GM21381 (cell line): ENCODE data around the gene UBE2D2.
"Not testable (repeated sequence)": the region's sequence is repeated elsewhere in the genome, so short reads cannot be mapped to it uniquely, and the experiment has no call there.

ENCODE experiments used
- ATAC-seq: cut with Tn5 transposase; IDR thresholded peaks from one replicate; pipeline ENCODE4 v1.9.1; 2021; ENCODE audit warnings: mild to moderate bottlenecking, moderate library complexity; ENCODE audit not compliant: unreplicated experiment

Gene UBE2D2

DNA sequence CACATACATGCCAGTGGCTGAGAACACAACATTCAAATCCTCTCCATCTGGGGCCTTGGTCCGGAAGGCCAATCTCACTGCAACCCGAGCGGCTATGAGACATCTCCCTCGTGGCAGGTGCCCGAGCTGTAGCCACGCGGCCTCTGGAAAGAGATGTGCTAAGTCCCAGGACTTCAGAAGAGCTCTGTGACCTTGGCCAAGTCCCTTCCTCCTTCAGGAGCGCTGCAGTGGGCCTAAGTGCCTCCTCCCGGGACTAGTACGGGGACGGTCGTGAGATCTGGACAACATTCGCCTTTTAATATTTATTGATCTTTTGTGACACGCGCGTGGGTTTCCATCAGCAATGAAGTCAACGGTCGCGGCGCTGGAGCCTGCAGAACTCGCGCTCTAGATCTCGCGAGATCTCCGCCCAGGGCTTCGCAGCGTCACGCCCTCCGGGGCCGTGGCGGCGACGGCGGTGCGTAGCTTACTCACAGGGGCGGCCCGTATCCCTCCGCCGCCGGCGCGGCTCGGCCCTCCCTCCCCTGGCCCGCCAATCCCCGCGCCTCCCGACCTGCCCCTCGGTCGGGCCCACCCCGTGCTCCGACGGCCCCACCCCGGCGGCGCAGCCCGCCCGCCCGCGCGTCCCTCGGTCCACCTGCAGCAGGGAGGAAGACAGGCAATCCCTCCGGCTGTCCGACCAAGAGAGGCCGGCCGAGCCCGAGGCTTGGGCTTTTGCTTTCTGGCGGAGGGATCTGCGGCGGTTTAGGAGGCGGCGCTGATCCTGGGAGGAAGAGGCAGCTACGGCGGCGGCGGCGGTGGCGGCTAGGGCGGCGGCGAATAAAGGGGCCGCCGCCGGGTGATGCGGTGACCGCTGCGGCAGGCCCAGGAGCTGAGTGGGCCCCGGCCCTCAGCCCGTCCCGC lies at the start of gene UBE2D2:
Gene UBE2D2, plus strand, starts transcription at position 588 of the 903 bp plus-strand sequence. CDS start 453 bp downstream, outside the sequence.
- ATAC-seq = peak; percentile 84

DNA sequence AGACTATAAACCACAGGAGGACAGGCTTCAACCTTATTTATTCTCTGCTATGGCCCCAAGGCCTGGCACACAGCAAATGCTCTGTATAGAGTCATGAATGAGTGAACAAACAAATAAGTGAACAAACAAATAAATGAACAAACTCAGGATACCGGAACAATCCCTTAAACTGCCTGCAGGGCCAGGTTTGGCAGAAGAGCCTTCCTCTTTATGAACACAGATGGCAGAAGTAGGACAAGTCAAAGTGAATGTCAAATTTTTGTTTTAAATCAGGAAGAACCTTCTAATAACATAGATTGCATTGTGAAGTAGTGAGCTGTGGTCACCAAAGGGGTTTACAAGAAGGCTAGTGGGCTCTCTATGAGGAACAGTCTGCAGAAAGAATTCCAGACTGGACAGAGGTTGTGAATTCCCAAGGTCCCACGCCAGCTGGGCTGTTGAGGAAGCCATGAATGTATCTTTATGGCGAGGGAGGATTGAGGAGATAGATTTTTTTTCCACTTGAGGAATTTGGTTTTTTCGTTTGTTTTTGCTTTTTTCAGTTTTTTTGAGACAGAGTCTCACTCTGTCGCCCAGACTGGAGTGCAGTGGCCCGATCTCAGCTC lies 48.3 kb upstream of the UBE2D2 start:
- no peak for ATAC-seq

DNA sequence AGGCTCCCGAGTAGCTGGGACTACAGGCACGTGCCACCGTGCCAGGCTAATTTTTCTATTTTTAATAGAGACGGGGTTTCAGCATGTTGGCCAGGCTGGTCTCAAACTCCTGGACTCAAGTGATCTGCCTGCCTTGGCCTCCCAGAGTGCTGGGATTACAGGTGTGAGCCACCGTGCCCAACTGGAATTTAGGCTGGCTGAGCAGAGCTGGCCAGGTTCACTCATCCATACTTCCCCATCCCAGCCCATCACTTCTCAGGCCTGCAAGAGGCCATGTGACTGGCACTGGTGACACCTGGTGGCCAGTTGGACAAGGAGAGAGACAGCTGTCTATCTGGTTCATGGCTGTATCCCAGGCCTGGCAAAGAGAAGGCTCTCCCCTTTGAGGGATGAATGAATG lies 47.7 kb upstream of the UBE2D2 start:
- ATAC-seq = peak; percentile 48

DNA sequence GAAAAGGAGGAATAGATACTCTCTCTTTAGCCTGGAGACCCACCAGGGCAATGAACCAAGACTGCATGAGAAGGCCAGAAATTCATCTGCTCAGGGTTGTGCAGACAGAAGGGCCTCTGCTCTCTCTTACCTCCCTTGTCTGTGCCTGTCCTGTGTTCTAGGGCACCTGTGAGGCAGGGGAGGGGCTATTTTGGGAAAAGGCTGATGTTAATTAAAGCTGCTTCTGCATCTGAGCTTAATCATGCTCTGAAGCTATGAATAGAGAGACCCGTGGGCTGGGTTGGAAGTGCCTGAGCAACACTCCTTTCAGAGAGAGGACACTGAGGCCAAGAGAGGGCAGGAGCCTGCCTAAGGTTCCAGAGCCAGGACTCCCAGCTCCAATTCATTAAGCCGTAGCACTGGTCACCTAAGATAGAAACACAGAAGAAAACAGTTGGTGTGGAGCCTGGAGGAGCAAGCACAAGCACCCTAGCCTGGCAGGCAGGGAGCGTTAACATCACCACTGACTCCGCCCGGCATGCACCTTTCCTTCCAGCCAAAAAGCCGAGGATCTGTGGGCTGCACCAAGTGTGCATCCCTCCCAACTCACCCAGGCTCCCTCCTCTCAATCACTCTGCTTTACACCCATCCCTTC lies 47.2 kb upstream of the UBE2D2 start:
- ATAC-seq = peak; percentile 14

DNA sequence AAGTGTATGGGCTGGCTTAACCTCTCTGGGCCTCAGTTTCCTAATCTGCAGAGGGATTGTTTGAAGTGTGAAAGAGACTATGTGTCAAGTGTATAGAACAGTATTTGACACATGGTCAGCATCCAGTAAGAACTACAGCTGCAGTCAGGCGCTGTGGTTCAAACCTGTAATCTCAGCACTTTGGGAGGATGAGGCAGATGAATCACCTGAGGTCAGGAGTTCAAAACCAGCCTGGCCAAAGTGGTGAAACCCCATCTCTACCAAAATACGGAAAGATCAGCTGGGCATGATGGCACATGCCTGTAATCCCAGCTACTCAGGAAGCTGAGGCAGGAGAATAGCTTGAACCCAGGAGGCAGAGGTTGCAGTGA lies 46.7 kb upstream of the UBE2D2 start:
- ATAC-seq = no peak

DNA sequence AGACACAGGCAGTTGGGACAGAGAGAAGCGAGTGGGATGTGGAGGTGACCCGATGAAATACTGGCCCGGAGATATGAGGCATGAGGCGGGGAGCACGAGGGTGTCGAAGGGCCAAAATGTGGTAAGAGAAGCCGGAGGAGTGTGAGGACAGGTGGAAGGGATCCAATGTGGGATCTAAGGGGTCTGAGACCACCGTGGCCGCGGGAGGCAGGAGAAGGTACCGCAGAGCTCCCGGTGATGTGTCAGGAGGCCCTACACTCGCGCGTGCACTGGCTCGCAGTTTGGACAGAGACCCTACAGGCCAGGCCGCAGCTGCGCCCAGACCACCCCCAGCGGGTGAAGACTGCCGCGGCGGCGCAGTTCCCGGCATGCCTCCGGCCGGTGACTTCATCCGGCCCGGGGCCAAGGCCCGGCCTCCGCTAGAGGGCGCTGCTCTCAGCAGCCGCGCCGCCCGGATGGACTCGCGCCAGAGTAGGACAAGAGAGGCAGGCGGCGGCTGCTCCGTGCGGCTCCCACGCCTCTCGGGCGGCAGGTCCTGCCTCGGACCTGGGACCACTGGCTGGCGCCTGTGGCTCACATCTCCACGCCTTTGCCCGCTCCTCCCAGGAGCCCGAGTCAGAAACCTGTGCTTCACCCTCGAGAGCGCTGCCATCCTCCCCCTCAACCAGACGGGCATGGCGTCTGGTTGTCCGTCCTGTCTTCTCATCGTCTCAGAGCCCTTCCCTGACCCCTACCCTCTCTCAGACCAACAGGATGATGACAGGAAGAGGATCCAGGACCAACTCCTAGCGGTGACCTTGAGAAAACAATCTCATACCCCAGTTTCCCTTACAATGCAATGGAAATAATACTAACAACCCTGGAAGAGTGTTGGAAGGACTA lies 43.2 kb upstream of the UBE2D2 start:
- ATAC-seq = peak; percentile 84

DNA sequence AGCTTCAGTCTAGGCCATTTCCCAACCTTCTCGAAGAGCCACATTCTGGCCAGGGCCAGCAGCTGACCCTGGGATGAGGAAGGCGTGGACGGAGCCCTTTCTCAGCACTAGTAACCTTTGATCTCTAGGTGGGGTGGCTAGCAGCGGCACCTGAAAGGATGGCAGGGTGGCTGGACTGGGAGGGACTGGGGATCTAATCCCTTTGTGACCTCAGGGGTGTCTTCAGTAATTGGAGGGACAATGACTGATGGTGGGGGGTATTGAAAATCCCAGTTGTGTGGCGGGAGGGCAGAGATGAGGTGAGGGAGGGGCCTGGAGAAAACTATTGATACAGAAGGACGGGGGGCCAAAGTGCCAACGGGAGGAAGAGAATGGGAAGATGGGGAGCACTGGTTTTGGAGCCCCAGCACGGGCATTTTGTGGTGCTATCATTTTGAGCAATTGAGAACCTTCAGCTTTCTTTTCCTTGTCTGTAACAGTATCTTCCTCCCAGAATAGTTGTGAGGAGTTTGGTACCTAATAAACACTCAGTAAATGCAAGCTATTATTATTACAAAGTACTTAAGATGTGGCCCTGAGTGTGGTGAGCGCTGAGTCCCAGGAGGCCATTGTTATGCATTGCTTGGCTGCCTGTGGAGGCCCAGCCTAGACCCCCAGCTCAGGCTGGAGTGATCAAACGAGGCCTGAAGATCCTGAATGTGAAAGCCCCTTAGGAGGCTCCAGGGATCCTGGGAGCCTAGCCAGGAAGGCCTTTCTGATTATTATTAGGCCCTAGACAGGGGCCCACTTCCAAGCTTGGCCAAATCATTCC lies 37.3 kb upstream of the UBE2D2 start:
- ATAC-seq = no peak

DNA sequence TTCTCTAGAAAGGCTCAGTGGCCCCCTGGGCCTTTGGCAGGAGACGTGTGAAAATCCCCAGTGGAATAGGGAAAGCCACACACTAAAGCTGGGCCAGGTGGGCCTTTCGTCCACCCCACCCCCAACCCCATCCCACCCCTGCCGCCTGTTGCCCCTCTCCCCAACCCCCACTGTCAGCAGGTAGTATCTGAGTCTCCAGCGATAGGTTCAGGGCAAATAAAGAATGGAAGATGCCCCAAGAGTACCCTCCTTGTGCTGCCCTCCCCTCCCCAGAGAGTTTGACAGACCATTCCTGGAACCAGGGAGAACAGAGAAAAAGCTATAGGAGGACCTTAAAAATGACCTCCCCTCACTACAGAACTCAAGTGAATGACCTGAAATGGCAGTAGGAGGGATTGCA lies 36.7 kb upstream of the UBE2D2 start:
- no peak for ATAC-seq

DNA sequence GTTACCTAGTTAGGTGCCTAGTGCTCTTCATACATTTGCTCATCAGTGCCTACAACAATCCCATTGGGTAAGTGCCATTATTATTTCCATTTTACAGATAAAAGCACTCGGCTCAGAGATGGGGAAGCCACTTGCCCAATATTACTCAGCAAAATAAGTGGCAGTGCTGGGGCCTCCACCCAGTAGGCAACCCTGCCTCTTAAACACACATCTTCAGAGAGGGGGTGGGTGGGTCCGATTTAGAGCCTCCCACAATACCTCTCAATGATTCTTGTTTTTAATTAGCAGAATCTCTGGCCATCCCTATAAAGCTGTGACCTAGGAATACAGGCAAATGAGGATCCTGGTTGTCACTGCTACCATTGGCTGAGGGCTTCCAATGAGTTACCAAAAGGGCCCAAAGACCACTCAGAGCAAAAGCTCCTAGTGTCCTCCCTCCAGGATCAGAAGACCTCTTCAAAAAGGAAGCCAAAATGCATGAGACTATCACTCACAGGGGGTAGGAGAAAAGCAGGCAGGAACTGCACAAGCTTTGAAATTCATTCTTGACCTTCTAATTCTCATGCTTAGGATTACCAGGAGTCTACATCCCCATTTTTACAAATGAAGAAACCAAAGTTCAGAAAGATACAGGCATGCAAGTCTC lies 36.1 kb upstream of the UBE2D2 start:
- no peak for ATAC-seq

DNA sequence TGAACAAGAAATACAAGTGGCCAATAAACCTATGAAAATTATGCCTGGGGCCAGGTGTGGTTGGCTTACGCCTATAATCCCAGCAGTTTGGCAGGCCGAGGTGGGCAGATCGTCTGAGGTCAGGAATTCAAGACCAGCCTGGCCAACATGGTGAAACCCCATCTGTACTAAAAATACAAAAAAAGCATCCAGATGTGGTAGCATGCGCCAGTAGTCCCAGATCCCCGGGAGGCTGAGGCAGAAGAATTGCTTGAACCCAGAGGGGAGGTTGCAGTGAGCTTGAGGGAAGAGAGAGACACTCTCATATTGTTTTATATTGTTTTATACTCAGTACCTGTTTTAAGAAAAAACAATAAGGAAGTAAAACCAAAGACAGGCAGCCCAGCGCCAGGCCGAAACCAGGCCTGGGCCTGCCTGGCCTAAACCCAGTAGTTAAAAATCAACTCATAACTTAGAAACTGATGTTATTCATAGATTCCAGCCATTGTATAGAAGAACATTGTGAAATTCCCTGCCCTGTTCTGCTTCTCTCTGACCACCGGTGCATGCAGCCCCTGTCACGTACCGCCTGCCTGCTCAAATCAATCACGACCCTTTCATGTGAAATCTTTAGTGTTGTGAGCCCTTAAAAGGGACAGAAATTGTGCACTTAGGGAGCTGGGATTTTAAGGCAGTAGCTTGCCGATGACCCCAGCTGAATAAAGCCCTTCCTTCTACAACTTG lies 35.4 kb upstream of the UBE2D2 start:
- ATAC-seq = not testable (repeated sequence)

DNA sequence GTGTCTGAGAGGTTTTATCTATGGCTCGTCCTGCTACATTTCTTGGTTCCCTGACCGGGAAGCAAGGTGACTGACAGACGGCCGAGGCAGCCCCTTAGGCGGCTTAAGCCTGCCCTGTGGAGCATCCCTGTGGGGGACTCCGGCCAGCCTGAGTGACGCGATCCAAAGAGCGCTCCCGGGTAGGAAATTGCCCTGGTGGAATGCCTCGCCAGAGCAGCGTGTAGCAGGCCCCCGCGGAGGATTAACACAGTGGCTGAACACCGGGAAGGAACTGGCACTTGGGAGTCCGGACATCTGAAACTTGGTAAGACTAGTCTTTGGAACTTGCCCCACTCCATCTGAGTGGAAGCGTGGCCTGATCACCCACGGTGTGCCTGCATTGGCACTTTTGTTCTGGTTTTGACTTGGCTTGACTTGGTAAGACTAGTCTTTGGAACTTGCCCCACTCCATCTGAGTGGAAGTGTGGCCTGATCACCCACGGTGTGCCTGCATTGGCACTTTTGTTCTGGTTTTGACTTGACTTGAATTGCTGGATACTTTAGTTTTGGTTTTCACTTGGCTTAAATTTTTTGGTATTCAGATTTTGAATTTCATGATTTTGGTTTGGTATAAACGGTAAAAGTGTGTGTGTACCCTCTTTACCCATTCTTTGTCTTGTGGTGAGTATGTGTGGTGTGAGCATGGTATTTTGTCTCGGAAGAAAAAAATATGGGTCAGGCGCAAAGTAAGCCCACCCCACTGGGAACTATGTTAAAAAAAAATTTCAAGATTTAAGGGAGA lies 34.6 kb upstream of the UBE2D2 start:
- not testable (repeated sequence) for ATAC-seq

DNA sequence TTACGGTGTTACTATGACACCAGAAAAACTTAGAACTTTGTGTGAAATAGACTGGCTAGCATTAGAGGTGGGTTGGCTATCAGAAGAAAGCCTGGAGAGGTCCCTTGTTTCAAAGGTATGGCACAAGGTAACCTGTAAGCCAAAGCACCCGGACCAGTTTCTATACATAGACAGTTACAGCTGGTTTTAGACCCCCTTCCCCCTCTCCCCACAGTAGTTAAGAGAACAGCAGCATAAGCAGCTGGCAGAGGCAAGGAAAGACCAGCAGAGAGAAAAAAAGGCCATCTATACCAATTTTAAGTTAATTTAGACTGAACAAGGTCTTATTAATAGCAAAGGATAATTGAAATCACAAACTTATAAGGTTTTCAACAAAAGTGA lies 34.1 kb upstream of the UBE2D2 start:
- ATAC-seq = not testable (repeated sequence)

DNA sequence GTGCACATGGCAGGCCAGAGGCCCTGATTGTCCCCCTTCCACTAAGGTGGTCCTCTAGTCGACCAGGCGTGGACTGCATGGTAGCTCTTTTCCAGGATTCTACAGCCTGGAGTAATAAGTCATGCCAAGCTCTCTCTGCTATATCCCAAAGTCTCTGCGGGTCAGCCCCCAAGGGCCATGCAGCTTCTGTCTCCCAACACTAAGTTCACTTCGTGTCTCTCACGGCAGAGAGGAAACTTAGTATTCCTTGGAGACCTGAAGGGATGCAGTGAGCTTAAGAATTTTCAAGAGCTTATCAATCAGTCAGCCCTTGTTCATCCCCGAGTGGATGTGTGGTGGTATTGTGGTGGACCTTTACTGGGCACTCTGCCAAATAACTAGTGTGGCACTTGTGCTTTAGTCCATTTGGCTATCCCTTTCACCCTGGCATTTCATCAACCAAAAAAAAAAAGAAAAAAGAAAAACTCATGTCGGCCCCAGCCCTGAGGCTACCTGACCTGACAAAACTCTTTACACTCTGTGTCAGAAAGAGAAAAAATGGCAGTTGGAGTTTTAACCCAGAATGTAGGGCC lies 33.2 kb upstream of the UBE2D2 start:
- not testable (repeated sequence) for ATAC-seq

DNA sequence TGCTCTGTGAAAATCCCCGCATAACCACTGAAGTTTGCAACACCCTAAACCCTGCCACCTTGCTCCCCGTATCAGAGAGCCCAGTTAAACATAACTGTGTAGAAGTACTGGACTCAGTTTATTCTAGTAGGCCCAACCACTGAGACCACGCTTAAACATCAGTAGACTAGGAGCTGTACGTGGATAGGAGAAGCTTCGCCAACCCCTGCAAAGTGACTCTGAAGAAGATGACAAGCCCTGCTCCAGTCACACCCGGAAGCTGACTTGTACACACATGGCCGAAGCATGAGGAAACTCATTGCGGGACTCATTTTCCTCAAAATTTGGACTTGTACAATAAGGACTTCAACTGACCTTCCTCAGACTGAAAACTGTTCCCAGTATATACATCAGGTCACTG lies 32.4 kb upstream of the UBE2D2 start:
- not testable (repeated sequence) for ATAC-seq

DNA sequence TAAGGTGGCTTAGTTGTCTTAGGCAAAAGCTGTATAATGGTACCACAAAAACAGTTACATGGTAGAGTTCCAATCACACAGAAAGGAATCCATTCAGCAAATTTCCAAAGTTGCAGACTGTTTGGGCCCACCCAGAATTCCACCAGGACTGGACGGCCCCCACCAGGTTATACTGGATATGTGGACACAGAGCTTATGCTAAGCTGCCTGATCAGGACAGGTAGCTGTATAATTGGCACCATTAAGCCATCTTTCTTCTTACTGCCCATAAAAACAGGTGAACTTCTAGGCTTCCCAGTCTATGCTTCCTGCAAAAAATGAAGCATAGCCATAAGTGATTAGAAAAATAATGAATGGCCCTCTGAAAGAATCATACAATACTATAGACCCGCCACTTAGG lies 31.1 kb upstream of the UBE2D2 start:
- not testable (repeated sequence) for ATAC-seq

DNA sequence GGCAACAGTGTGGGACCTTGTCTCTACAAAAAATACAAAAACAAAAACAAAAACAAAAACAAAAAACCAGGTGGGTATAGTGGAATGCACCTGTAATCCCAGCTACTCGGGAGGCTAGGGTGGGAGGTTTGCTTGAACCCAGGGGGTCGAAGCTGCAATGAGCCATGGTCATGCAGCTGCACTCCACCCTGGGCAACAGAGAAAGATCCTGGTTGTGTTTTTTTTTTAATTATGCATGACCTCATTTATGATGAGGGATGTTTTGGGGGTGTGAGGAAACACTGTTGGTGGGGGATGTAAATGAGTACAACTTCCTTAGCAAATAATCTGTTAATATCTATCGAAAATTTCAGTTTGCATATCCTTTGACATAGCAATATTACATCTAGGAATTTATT lies 29.4 kb upstream of the UBE2D2 start:
- no peak for ATAC-seq

DNA sequence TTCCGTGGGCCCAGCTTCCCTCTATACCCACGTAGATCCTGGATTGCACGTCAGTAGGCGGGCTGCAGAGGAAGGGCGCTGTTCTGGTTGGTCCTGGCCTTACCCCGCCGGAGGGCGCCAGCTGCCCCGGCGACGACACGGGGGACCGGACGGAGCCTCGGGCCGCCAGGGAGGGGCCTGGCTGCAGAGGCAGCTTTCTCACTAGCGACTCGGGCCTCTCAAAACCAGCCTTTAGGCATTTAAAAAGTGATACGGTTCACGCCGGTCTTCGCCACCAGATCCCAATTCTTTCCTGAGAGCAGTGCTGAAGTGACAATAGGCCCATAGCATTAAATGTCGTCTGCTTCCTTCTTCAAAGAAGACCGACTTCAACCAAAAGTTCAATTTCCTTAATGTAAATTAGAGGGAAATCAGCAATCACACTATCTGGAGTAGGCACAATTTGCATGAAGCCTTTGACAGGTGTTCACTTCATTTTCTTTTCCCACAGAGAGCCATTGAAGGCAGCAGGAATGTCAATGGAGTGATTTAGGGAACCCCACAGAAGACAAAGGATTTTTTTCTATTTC lies 17.6 kb upstream of the UBE2D2 start:
- peak; percentile 94 for ATAC-seq
